ENCODE data around the gene GALNT18.

Gene GALNT18

GRCh38 chr11:11458485-11458884 is 163.3 kb downstream of the GALNT18 start:
- no peak for ATAC-seq
- TF ChIP-seq ZFP3 (CRISPR knock-in tag; IDR thresholded peaks at IDR 0.05) (no peak), TOX (CRISPR knock-in tag; IDR thresholded peaks at IDR 0.05; ENCODE audit: borderline replicate concordance) (no peak), ZFP30 (CRISPR knock-in tag; IDR thresholded peaks at IDR 0.05) (no peak), ZC3H10 (CRISPR knock-in tag; IDR thresholded peaks at IDR 0.05) (no peak), ESRRG (CRISPR knock-in tag; IDR thresholded peaks at IDR 0.05) (no peak), PATZ1 (CRISPR knock-in tag; IDR thresholded peaks at IDR 0.05; ENCODE audit: borderline replicate concordance) (no peak), SNAI2 (CRISPR knock-in tag; IDR thresholded peaks at IDR 0.05) (no peak), POU6F1 (CRISPR knock-in tag; IDR thresholded peaks at IDR 0.05; ENCODE audit: borderline replicate concordance, low read depth) (no peak), CREB5 (CRISPR knock-in tag; IDR thresholded peaks at IDR 0.05; ENCODE audit: low read depth) (no peak), ZNF565 (CRISPR knock-in tag; conservative IDR thresholded peaks at IDR 0.05; ENCODE audit: low read depth) (no peak), TCF4 (CRISPR knock-in tag; IDR thresholded peaks at IDR 0.05; ENCODE audit: borderline replicate concordance) (no peak), CSRNP3 (CRISPR knock-in tag; IDR thresholded peaks at IDR 0.05) (no peak), RARB (CRISPR knock-in tag; IDR thresholded peaks at IDR 0.05) (no peak), CSDC2 (CRISPR knock-in tag; IDR thresholded peaks at IDR 0.05) (no peak), ISL1 (CRISPR knock-in tag; IDR thresholded peaks at IDR 0.05) (no peak), OSR1 (CRISPR knock-in tag; IDR thresholded peaks at IDR 0.05) (no peak), ZNF70 (CRISPR knock-in tag; IDR thresholded peaks at IDR 0.05) (no peak)

- TF ChIP-seq ISL1 (CRISPR knock-in tag; IDR thresholded peaks at IDR 0.05), result no peak
- TF ChIP-seq ZFP3 (CRISPR knock-in tag; IDR thresholded peaks at IDR 0.05), result no peak
- TF ChIP-seq CREB5 (CRISPR knock-in tag; IDR thresholded peaks at IDR 0.05; ENCODE audit: low read depth), result no peak
- TF ChIP-seq CSDC2 (CRISPR knock-in tag; IDR thresholded peaks at IDR 0.05), result no peak
- TF ChIP-seq PPARA (CRISPR knock-in tag; IDR thresholded peaks at IDR 0.05; ENCODE audit: borderline replicate concordance), result no peak
- TF ChIP-seq TOX (CRISPR knock-in tag; IDR thresholded peaks at IDR 0.05; ENCODE audit: borderline replicate concordance), result no peak
Observed at GRCh38 chr11:11458001-11458400, 163.8 kb downstream of the GALNT18 start.

GRCh38 chr11:11456866-11457265 is 164.9 kb downstream of the GALNT18 start:
- no peak for ATAC-seq
- TF ChIP-seq ZNF565 (CRISPR knock-in tag; conservative IDR thresholded peaks at IDR 0.05; ENCODE audit: low read depth), result no peak
- TF ChIP-seq TSHZ2 (CRISPR knock-in tag; IDR thresholded peaks at IDR 0.05), result no peak
- TF ChIP-seq SNAI2 (CRISPR knock-in tag; IDR thresholded peaks at IDR 0.05), result no peak

More at GRCh38 chr11:11458001-11458400, 163.8 kb downstream of the GALNT18 start:
- no peak for ATAC-seq

All from SK-N-SH treated with all-trans-retinoic acid at 6 μM for 48 hours (cell line).